Aorta (tissue), 5 donors: ENCODE measurements around the gene PRKCSH. TPM values are rescaled to one million over a fixed set of nuclear protein-coding genes. Genes with fewer than 3 reads are reported as not detected.
"Not testable (repeated sequence)": the region's sequence is repeated elsewhere in the genome, so short reads cannot be mapped to it uniquely, and the experiment has no call there.

Experiments used
- ATAC-seq: fragments of 200-7000 bp; cut with Tn5 transposase; one replicate; pipeline ENCODE4 v1.9.1; 2022; ENCODE audit warnings: moderate library complexity; ENCODE audit not compliant: low FRiP score
- DNase-seq, 2 donors: peaks; one replicate each; pipeline ENCODE4 v3.0.0-alpha.2; 2020
- H3K27ac ChIP-seq, 2 donors: one replicate each; pipeline ENCODE4 v1.5.1; 2013; ENCODE audit warnings: low read length in 2 of 2, mild to moderate bottlenecking in 2 of 2, moderate library complexity in 2 of 2, control low read depth in 1 of 2, inconsistent platforms in 1 of 2, low read depth in 1 of 2
- H3K27me3 ChIP-seq, 2 donors: one replicate each; pipeline ENCODE4 v1.6.1; 2013; ENCODE audit warnings: control low read depth in 1 of 2, low read length in 1 of 2, mild to moderate bottlenecking in 1 of 2, moderate library complexity in 1 of 2; ENCODE audit not compliant: insufficient read depth in 2 of 2, control insufficient read depth in 1 of 2
- H3K36me3 ChIP-seq, 2 donors: one replicate each; pipeline ENCODE4 v1.6.1; 2013; ENCODE audit warnings: control low read depth in 1 of 2, low read length in 1 of 2, mild to moderate bottlenecking in 1 of 2; ENCODE audit not compliant: insufficient read depth in 2 of 2, control insufficient read depth in 1 of 2
- H3K4me1 ChIP-seq, 2 donors: one replicate each; pipeline ENCODE4 v1.6.1; 2013; ENCODE audit warnings: low read length in 2 of 2, control low read depth in 1 of 2, mild to moderate bottlenecking in 1 of 2, moderate library complexity in 1 of 2; ENCODE audit not compliant: insufficient read depth in 2 of 2, control insufficient read depth in 1 of 2
- H3K4me3 ChIP-seq, 2 donors: one replicate each; pipeline ENCODE4 v1.5.1; 2013; ENCODE audit warnings: low read length in 2 of 2, control low read depth in 1 of 2, mild to moderate bottlenecking in 1 of 2
- H3K9me3 ChIP-seq: one replicate; pipeline ENCODE4 v1.6.1; 2013; ENCODE audit warnings: mild to moderate bottlenecking, low read length; ENCODE audit not compliant: control insufficient read depth
- WGBS, 2 donors: extraction: QIAGEN DNeasy Blood & Tissue Kit; methylation state at CpG; one replicate each; pipeline ENCODE4 v1.1.7; 2013; 5-methylcytosine and 5-hydroxymethylcytosine counted together
- intact Hi-C, 2 donors: fragments of 100-400 bp; cut with DNase I; formaldehyde crosslinking; loops; one replicate each; pipeline versions ENCODE4 v1.14.2 to v1.15.0; 2022
- polyA plus RNA-seq, 2 donors: library from polyadenylated mRNA; stranded (reverse); fragments of 200-250 nt; gene quantifications; one replicate each; pipeline ENCODE4 v1.2.3, GENCODE V29; 2013
- total RNA-seq, 2 donors: library from RNA; stranded (reverse); fragmentation: NEBNext Ultra II Directional; extraction: Animal tissue kit (Norgen Biotek cat#: 25700); gene quantifications; one replicate each; pipeline ENCODE4 v1.2.1, GENCODE V29; 2021
- donor health status: healthy with polysubstance abuse.
- donor health status: Bipolar disorder and iron deficiency.
- donor health status: DM: no; HTN: no; CAD: no.
- donor health status: DM: no; HTN: no; CAD: no.
- donor health status: DM: yes; HTN: yes; CAD: no.

The PRKCSH gene
- total and polyA plus RNA-seq, 4 donors: 90.2 to 207 (median 168) TPM

- Histone ChIP-seq H3K36me3 (peaks cover 0 to 2% of the 10 kb centered on the region in 2 donors), H3K27ac (no peak overlapping the region), H3K27me3 (no peaks in the 10 kb centered on the region), H3K4me1 (no peaks in the 10 kb centered on the region), H3K4me3 (no peak overlapping the region), H3K9me3 (no peaks in the 10 kb centered on the region)
- WGBS, 2 donors: 78 to 80% methylated on average over 31 to 33 of the region's 33 CpGs
- intact Hi-C loops: no loop called here
- no peak for DNase-seq
- ATAC-seq: no peak
These were observed 17.3 kb downstream of the PRKCSH start for GRCh38 chr19:11452620-11453310.

GRCh38 chr19:11453468-11454341 lies 18.3 kb downstream of the PRKCSH start:
- no peaks in the 10 kb centered on the region for H3K36me3 ChIP-seq
- intact Hi-C loops: no loop called here
- no peak for ATAC-seq
- no peaks in the 10 kb centered on the region for H3K4me1 ChIP-seq
- DNase-seq: no peak
- no peak overlapping the region for H3K4me3 ChIP-seq
- H3K9me3 ChIP-seq: no peaks in the 10 kb centered on the region
- no peaks in the 10 kb centered on the region for H3K27me3 ChIP-seq
- H3K27ac ChIP-seq: no peak overlapping the region
- WGBS, 2 donors: 53 to 55% methylated on average over 27 of the region's 27 CpGs

GRCh38 chr19:11455233-11455554 lies 19.8 kb downstream of the PRKCSH start:
- H3K9me3 ChIP-seq, H3K36me3 ChIP-seq, H3K4me3 ChIP-seq, H3K4me1 ChIP-seq, DNase-seq, H3K27ac ChIP-seq, ATAC-seq, intact Hi-C loops, H3K27me3 ChIP-seq: not testable (repeated sequence)
- WGBS, 2 donors: 89 to 91% methylated on average over 9 of the region's 9 CpGs

- intact Hi-C loops: no loop called here
- Histone ChIP-seq H3K36me3 (no peaks in the 10 kb centered on the region), H3K27ac (no peak overlapping the region), H3K4me1 (no peaks in the 10 kb centered on the region), H3K27me3 (no peaks in the 10 kb centered on the region), H3K9me3 (no peaks in the 10 kb centered on the region), H3K4me3 (no peak overlapping the region)
- ATAC-seq: no peak
- no peak for DNase-seq
- 89 to 90% methylated on average over 7 of the region's 7 CpGs for WGBS, 2 donors
These were observed 21.2 kb downstream of the PRKCSH start for GRCh38 chr19:11456659-11457058.

- no peaks in the 10 kb centered on the region for H3K36me3 ChIP-seq
- ATAC-seq: no peak
- no peak overlapping the region for H3K4me3 ChIP-seq
- H3K4me1 ChIP-seq: no peaks in the 10 kb centered on the region
- no peaks in the 10 kb centered on the region for H3K27me3 ChIP-seq
- no peak overlapping the region for H3K27ac ChIP-seq
- intact Hi-C loops: no loop called here
- 12 to 13% methylated on average over 9 to 18 of the region's 18 CpGs for WGBS, 2 donors
- DNase-seq: no peak
- no peaks in the 10 kb centered on the region for H3K9me3 ChIP-seq
These were observed 21.7 kb downstream of the PRKCSH start for GRCh38 chr19:11457115-11457514.

- ATAC-seq: peak; percentile 36
These were observed 22.4 kb downstream of the PRKCSH start for GRCh38 chr19:11457831-11458230.

GRCh38 chr19:11458236-11458900 lies 22.9 kb downstream of the PRKCSH start:
- no peak for DNase-seq
- Histone ChIP-seq H3K27ac (no peak overlapping the region), H3K9me3 (no peaks in the 10 kb centered on the region), H3K36me3 (no peaks in the 10 kb centered on the region), H3K4me3 (no peak overlapping the region), H3K4me1 (no peaks in the 10 kb centered on the region), H3K27me3 (no peaks in the 10 kb centered on the region)
- 88 to 89% methylated on average over 19 of the region's 19 CpGs for WGBS, 2 donors
- ATAC-seq: no peak
- intact Hi-C loops: no loop called here

More at GRCh38 chr19:11457831-11458230, 22.4 kb downstream of the PRKCSH start:
- H3K36me3 ChIP-seq: no peaks in the 10 kb centered on the region
- no peak for DNase-seq
- H3K27me3 ChIP-seq: no peaks in the 10 kb centered on the region
- intact Hi-C loops: no loop called here
- H3K27ac ChIP-seq: no peak overlapping the region
- no peaks in the 10 kb centered on the region for H3K9me3 ChIP-seq
- WGBS, 2 donors: 83 to 84% methylated on average over 18 to 20 of the region's 20 CpGs
- no peaks in the 10 kb centered on the region for H3K4me1 ChIP-seq
- no peak overlapping the region for H3K4me3 ChIP-seq

GRCh38 chr19:11458912-11459311 lies 23.5 kb downstream of the PRKCSH start:
- DNase-seq, H3K36me3 ChIP-seq, ATAC-seq, intact Hi-C loops, H3K27me3 ChIP-seq, H3K9me3 ChIP-seq, H3K27ac ChIP-seq, H3K4me1 ChIP-seq, H3K4me3 ChIP-seq: not testable (repeated sequence)
- WGBS, 2 donors: 83 to 85% methylated on average over 11 of the region's 11 CpGs
